Measurements from ENCODE around the gene PPP2R5C.

The PPP2R5C gene

DNA sequence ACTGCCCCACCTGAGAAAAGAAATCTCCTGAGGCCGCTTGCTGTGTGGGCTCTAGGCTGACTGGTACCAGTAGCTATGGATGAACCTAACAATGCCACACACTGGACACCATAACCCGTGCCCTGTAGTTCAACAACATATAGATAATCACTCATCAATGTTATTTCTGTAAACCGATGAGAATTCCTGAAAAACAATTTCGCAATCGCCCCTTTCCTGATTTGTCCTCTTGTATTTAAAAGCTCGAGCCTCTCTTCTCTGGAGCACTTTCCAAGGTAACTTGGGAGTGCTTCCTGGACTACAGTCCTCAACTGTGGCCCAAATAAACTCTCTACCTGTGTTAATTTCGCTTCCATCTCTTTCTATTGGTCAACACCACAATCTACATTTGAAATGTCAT, 26.1 kb upstream of the PPP2R5C start:
- TF ChIP-seq, protein P1, sequence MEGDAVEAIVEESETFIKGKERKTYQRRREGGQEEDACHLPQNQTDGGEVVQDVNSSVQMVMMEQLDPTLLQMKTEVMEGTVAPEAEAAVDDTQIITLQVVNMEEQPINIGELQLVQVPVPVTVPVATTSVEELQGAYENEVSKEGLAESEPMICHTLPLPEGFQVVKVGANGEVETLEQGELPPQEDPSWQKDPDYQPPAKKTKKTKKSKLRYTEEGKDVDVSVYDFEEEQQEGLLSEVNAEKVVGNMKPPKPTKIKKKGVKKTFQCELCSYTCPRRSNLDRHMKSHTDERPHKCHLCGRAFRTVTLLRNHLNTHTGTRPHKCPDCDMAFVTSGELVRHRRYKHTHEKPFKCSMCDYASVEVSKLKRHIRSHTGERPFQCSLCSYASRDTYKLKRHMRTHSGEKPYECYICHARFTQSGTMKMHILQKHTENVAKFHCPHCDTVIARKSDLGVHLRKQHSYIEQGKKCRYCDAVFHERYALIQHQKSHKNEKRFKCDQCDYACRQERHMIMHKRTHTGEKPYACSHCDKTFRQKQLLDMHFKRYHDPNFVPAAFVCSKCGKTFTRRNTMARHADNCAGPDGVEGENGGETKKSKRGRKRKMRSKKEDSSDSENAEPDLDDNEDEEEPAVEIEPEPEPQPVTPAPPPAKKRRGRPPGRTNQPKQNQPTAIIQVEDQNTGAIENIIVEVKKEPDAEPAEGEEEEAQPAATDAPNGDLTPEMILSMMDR (IDR thresholded peaks at IDR 0.05; ENCODE audit: insufficient read depth, low read length, poor library complexity, severe bottlenecking): no peak
- Histone ChIP-seq H3K36me3 (ENCODE audit: control insufficient read depth, insufficient read depth, low read length) (no peaks in the 10 kb centered on the region), H3K27me3 (replicated peaks; ENCODE audit: control insufficient read depth, insufficient read depth, low read length) (no peaks in the 10 kb centered on the region), H3K4me3 (replicated peaks; ENCODE audit: low read depth, low read length) (no peak overlapping the region)
- DNase-seq (ENCODE audit: extremely low read depth, insufficient read length): no peak

DNA sequence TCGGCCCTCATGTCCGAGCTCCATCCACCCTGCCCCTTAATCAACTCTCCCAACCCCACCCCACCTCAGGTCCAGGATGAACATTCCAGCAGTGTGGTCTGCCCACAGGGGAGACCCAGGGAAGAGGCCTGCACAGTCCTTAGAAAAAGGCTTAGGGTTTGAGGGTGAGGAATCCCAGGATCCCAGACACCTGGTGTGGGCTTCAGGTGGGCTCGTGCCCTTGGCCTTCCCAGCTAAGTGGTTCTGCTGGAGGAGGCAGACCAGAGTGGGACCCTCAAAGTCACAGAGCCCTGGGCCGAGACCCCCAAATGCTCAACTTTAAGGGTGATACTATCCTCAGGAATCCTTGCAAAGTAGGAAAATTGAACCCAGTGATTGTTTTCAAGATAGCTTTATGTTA, 25.4 kb upstream of the PPP2R5C start:
- no peak for DNase-seq (ENCODE audit: extremely low read depth, insufficient read length)
- no peaks in the 10 kb centered on the region for H3K27me3 ChIP-seq (replicated peaks; ENCODE audit: control insufficient read depth, insufficient read depth, low read length)
- no peak overlapping the region for H3K4me3 ChIP-seq (replicated peaks; ENCODE audit: low read depth, low read length)
- H3K36me3 ChIP-seq (ENCODE audit: control insufficient read depth, insufficient read depth, low read length): no peaks in the 10 kb centered on the region
- TF ChIP-seq, protein P1 (IDR thresholded peaks at IDR 0.05; ENCODE audit: insufficient read depth, low read length, poor library complexity, severe bottlenecking): no peak

DNA sequence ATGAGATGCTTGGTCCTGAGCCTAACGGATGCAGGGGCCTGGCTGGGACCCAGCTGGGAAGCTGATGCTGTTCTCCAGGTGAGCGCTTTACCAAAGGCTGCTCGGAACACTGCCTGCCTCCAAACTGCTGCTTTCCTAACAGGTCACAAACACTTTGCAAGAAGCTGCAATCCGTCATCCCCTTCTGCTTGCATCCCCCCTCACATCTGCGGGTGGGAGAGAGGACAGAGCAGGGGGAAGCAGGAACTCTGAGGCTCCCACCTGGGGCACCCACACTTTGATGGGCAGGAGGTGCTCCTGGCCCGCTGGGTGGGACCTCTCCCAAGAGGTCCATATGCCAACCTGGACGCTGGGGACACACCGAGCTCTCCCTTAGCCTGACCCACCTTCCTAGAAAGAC, 24.9 kb upstream of the PPP2R5C start:
- no peak overlapping the region for H3K4me3 ChIP-seq (replicated peaks; ENCODE audit: low read depth, low read length)
- no peaks in the 10 kb centered on the region for H3K27me3 ChIP-seq (replicated peaks; ENCODE audit: control insufficient read depth, insufficient read depth, low read length)
- no peaks in the 10 kb centered on the region for H3K36me3 ChIP-seq (ENCODE audit: control insufficient read depth, insufficient read depth, low read length)
- TF ChIP-seq, protein P1 (IDR thresholded peaks at IDR 0.05; ENCODE audit: insufficient read depth, low read length, poor library complexity, severe bottlenecking): no peak
- no peak for DNase-seq (ENCODE audit: extremely low read depth, insufficient read length)

DNA sequence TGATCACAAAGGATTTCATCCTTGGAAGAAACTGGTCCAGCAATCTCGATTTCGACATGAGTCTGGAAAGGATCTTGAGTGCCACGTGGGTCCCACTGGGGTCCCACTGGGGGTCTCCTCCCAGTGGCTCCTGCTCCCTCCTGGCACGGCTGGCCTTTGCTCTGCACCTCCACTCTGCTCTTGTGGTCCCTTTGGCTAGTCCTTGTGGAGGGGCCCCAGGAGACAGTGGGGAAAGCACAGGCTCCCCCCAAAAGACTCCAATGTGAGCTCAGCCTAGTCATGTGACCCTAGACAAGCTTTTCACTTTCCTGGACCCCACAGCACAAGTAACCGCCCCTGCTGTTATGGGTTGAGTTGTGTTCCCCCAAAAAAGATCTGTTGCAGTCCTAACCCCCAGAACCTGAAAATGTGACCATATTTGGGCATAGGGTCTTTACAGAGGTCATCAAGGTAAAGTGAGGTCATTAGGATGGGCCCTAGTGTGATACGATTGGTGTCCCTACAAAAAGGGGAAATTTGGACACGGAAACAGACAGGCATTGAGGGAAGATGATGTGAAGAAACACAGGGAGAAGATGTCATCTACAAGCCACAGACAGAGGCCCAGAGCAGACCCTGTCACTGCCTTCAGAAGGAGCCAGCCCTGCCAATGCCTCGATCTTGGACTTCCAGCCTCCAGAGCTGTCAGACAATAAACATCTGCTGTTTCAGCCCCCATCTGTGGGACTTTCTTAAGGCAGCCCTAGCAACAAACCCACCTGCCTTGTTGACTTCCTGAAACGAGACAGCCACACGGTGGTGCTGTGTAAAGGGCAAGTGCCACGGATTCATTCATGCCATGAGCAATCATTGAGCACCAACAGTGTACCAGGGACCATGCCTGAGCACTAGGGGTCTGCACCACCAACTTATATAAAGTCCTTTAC, 23.8 kb upstream of the PPP2R5C start:
- DNase-seq (ENCODE audit: extremely low read depth, insufficient read length): no peak
- Histone ChIP-seq H3K36me3 (ENCODE audit: control insufficient read depth, insufficient read depth, low read length) (no peaks in the 10 kb centered on the region), H3K27me3 (replicated peaks; ENCODE audit: control insufficient read depth, insufficient read depth, low read length) (no peaks in the 10 kb centered on the region), H3K4me3 (replicated peaks; ENCODE audit: low read depth, low read length) (no peak overlapping the region)
- TF ChIP-seq, protein P1 (IDR thresholded peaks at IDR 0.05; ENCODE audit: insufficient read depth, low read length, poor library complexity, severe bottlenecking): peak; percentile 50

DNA sequence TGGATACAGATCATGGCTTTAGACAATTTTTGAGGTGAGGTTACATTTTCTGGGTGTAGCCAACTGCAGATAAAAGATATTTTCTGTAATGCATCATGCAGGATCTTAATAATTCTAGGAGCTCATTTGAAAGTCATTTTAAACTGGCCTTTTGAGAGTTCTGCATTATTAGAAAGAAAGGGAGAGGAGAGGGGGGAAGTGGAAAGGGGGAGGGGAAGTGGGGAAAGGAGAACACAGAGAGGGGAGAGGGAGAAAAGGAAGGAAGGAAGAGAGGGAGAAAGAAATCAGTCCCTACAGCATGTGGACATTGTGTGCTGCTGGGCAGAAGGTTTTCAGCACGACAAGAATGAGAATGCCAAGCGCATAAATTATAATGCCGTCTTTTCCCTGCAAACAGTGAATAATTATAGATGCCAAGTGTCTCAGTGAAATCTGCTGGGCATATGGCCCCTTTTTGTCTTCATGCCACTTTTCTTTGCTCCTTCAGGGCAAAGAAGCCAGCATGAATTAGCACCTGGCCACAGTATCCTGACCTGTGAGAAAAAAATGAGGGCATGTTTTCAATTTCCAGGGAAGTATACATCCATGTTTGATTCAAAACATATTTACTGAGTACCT, 22.7 kb upstream of the PPP2R5C start:
- H3K36me3 ChIP-seq (ENCODE audit: control insufficient read depth, insufficient read depth, low read length): no peaks in the 10 kb centered on the region
- H3K4me3 ChIP-seq (replicated peaks; ENCODE audit: low read depth, low read length): no peak overlapping the region
- TF ChIP-seq, protein P1 (IDR thresholded peaks at IDR 0.05; ENCODE audit: insufficient read depth, low read length, poor library complexity, severe bottlenecking): no peak
- no peaks in the 10 kb centered on the region for H3K27me3 ChIP-seq (replicated peaks; ENCODE audit: control insufficient read depth, insufficient read depth, low read length)
- no peak for DNase-seq (ENCODE audit: extremely low read depth, insufficient read length)
